HG02798 (cell line): Measurements from ENCODE around the gene TEX22.

ENCODE experiments used
- ATAC-seq: cut with Tn5 transposase; IDR thresholded peaks from one replicate; pipeline ENCODE4 v1.9.1; 2021; ENCODE audit warnings: mild to moderate bottlenecking; ENCODE audit not compliant: unreplicated experiment, poor library complexity

TEX22 gene

DNA sequence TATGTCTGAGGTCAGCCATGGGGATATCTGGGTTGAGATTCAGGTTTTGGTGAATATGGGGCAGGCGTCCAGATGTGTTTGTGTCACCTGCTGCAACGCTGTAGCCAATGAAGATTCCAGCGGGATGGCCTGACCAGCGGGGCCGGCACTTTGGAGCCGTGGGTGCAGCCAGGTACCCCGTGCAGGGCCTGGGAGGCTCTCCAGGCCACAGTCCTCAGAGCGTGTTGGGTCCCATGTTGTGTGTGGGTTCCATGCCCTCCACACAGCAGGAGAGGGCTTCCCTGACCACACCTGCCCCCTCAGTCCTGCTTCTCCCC lies 2.8 kb upstream of the TEX22 start:
- ATAC-seq = no peak

DNA sequence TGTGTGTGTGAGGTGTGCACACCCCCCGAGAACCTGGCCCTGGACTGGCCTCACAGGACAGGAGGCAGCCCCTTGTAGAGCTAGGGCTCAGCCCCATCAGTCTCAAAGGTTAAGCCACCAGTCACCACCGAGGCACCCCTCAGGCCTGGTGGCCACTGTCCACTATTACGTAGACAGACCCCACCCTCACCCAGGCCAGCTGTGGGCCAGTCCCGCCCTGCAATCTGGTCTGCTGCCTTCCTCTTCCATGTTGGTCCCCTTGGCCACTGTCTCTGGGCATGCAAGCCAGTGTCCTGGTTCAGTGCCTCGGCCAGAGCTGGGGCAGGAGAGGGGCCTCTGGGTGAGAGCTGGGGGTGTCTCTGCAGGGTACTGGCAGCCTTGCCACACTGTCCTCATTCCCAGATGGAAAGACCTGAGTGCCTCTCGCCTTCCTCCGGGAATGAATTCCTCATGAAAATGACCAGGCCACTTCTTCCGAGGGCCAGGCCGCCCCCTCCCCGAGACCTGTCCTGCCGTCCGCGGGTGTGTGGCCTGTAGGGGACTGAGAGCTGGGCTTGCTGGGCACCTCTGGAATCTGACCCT lies 897 bp upstream of the TEX22 start:
- ATAC-seq = no peak

DNA sequence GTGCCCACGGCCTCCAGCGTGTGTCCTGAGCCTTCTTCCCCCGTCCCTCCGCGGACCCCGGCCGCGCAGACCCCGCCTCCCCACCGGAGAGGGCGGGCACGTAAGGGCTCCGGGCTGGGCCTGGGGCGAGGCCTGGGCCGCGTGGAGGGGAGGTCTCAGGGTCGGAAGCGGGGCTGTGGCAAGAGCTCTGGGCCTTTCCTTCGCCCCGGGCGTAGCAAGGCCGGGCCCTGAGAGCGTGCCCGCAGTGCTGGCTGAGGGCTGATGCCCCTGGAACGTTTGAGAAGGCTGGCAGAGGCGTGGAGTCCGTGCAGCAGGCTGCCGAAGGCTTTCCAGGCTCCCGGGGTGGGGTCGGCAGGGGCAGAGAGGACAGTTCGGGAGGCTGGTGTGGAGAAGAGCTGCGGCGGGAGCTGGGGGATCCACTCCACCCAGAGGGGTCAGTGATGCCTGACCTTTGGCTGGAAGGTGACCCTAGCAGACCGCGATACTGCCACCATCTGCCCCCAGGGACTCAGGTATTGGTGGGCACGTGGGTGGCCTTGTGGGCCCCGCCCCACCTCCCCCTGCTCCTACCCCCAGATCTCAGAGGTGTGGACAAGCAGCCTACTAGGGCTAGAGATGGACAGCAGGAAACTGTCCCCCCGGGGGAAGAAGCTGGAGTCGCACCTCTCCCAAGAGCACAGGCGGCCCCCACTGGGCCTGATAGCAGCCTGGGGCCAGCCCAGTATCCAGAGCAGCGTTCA lies 558 bp downstream of the TEX22 start:
- ATAC-seq = peak; percentile 34

DNA sequence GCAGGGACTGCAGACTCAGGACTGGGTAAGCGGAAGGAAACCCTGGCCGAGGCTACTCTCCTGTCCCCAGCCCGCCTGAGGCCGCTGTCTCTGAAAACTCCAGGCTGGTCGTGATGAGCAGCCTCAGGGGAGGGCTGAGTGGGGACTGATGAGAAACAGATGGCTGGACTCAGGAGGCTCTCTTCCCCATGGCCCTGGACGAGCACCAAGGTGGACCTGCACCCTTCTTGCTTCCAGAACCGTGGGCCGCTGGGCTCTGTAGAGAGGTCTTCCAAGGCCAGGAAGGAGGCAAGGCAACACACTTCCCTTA lies 1.1 kb downstream of the TEX22 start:
- no peak for ATAC-seq

DNA sequence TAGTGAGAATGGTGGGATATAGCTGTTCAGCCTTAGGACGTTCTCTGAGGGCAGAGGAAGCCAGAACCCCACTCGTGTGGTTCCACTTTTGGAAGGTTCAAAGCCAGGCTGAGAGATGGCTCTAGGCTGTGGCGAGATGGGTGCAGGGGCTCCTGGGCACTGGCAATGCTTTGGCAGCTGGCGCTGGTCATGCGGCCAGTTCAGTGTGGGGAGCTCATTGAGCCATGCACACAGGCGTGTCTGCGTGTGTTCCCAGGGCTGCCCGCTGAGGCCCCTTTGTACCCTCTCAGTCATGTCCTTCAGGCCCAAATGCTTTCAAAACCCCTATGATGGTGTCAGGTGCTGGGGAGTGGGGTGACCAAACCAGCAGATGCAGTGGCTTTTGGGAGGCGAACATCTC lies 1.7 kb downstream of the TEX22 start:
- ATAC-seq = no peak

DNA sequence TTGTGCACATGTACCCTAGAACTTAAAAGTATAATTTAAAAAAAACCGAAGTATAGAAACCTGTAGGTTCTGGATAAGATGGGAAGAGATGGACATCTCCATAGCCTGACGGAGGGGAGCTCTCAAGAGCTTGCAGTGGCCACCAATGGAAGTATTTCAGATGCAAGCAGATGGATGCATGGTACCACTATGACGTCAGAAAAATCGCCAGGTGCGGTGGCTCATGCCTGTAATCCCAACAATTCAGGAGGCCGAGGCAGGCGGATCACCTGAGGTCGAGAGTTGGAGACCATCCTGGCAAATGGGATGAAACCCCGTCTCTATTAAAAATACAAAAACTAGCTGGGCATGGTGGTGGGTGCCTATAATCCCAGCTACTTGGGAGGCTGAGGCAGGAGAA lies 3.4 kb downstream of the TEX22 start:
- ATAC-seq = no peak

DNA sequence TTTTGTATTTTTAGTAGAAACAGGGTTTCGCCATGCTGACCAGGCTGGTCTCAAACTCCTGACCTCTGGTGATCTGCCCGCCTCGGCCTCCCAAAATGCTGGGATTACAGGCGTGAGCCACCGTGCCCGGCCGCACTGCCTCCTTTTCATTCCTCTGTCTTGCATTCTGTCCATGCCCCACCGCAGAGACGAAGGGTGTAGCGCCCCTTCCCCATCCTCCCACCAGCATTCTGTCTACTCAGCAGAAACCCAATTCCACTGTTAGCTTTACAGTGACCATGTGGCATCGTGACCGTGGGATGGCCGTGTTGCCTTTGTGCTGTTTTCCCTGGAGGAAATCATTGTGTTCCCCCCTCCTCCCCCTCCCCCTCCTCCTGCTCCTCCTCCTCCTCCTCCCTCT lies 10.3 kb downstream of the TEX22 start:
- ATAC-seq = no peak

DNA sequence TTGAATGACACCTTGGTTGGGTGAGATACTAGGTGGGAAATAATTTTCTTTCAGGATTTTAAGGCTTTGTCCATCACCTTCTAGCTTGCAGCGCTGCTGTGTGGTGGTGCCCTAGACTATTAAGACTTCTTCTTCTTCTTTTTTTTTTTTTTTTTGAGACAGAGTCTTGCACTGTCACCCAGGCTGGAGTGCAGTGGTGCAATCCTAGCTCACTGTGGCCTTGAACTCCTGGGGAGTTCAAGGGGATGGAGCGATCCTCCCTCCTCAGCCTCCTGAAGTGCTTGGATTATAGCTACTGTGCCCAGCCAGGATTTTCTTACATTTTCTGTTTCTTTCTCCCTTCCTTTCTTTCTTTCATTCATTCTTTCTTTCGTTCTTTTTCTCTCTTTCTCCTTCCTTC lies 11.0 kb downstream of the TEX22 start:
- no peak for ATAC-seq

DNA sequence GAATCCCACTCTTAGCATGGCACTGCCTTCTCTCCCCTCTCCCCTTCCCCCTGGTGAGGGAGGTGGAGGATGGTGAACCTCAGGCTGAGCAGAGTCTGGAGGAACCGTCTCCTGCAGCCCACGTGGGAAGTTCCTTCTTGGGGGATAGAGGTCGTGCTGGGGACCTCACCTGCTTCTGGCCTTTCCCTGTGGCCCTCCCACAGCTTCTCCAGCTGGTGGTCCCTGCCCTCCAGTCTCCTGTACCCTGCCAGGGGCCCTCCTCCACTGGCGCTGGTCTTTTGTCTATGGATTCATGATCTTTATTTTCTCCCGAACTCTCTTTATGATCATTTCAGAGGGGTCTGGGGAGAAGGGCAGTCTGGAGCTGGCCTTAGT lies 12.3 kb downstream of the TEX22 start:
- ATAC-seq = no peak

DNA sequence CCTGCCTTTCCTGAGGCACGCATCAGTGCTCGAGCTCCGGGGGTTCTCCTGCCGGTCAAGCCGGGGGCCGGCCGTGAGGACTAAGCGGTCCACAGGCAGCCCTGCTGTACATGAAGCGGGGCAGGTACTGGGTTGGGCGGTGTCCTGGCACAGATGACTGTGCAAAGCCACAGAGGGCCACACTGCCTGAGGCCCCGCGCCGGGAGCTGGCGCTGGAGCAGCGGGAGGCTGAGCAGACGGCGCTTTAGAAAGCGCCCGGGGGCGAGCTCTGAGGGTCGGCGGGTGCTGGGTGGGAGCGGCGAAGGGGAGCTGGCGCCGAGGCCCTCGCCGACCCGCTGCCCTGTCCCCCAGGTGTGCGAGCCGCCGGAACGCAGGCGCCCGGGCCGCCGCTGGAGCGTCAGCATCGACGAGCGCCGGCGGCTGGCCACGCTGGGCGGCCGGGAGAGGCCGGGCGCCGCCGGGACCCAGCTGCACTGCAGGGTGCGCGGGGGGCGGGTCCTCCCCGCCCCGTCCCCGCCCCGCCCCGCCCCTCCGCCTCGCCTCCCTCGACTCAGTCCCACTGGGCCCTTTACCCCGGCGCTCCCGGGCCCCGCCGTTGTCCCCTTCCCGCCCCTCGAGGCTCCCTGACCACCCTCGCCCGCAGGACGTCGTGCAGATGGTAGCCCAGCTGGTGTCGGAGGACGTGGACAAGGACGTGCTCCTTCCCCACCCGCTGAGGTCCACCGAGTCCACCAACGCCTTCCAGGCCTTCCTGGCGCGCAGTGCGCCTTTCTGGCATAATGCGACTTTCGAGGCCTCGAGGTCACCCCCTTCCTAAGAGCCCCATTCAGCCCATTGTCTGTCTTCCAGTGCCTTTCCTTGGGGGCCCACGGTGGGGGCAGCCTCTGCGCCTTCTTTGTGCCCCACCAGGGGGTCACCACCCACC lies 12.9 kb downstream of the TEX22 start:
- ATAC-seq = no peak

DNA sequence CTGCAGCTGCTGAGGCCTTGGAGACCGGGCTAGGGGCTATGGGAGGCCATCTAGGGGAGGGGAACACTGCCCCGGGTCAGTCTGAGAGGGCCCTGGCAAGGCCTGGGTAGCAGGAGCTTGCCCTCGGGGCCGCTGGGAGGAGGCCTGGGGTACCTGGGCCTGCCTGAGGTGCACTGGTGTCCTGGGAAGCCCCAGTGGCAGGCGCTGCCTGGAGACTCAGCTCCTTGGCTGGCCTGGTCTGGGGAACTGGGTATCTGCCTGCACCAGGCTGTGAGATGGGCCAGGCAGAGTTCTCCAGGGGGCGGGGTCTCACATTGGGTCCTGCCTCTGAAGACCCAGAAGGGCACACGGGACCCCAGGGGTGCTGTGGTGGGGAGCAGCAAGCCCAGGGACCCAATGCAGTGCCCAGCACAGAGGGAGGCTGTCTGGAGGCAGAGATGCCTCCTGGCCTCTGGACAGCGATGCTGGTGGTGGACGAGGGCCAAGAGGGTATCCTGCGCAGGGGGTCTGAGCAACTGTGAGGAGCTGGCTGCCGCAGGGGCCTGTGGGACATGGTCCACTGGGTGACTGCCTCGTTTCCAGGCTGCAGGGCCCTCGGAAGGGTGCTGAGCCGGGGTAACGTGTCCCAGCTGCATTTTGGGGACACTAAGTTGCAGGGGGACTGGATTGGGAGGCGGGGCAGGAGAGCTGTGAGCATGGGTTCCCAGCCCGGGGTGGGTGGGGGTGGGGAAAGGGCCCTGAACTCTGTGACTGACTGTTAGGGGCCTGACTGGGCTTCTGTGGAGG lies 13.8 kb downstream of the TEX22 start:
- ATAC-seq = no peak

DNA sequence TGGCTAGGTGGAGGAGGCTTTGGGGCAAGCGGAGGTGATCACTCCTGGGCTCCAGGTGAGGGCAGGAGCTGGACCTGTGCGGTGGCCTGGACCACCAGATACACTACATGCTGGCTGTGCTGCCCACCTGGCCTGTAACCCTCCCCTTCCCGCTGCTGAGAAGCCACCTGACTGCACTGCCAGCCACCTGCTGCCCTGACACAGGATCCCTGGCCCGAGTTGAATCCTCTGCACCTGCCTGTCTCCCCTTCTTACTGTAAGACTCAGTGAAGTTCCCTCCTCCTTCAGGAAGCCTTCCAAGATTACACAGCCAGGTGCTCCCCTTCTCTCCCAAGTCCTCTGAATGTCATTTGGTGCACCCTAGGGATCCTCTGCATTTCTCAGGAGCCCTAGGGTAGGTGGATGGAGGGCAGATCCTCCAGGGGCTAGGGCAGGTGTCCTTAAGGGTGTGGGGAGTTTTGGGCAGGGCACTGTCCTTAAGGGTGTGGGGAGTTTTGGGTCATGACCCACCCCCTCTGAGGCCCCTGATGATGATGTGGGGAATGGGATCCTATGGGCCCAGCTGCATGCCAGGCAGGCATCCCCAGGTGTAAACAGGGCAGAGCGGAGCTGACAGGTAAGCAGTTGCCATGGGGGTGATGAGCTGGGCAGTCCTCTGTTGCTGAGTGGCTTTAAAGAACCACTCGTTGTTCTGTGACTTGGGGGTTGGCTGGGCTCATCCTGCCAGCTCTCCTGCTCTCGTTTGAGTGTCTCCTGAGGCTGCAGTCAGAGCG lies 14.6 kb downstream of the TEX22 start:
- ATAC-seq = no peak

DNA sequence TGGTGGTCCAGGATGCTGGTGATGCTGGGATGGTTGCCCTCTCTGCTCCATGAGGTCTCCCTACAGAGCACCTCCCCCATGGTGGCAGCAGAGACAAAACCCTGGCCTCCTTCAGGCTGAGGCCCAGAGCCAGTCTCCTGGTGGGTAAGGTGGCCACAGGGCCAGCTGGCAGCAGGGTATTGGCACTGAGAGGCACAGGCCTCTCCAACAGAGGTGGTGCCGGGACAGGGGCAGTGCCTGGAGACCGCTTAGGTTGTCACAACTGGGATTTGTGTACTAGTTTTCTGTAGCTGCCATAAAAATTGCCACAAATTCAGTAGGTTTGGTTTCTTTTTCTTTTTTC lies 15.2 kb downstream of the TEX22 start:
- ATAC-seq = no peak

DNA sequence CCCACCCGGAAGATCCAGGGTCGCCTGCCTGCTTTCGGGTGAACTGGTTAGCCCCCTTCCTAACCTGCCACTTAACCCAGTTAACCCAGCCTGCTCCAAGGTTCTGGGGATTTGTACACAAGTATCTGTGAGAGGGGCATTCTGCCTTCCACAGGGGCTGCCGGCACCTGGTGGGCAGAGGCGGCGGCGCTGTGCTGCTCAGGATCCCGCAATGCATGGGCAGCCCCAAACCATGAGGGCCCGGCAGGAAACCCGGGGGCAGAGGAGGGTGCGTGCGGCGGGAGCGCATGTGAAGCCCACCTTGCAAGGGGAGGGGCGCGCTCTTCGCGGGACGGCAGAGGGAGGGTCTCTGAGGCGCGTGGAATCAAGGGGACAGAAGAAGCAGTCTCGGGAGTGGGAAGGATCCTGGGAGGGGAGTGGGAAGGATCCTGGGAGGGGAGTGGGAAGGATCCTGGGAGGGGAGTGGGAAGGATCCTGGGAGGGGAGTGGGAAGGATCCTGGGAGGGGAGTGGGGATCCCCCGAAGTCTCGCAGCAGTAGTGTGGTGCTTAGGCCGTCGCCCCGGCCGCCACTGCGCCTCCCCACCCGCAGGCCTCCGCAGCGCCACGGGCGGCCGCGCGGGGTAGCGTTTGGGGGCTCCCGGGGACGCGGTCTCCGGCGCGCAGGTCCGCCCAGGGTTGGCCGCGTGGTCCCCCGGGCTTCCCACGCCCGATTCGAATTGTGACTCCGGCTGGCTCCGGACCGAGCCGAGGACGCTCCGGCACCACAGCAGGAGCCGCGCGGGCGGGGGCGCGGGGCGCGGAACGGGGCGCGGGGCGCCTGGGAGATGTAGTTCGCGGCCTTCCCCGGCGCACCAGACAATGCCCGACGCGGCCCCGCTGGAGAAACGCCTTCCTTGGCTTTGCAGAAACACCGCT lies 16.4 kb downstream of the TEX22 start:
- ATAC-seq = peak; percentile 62

DNA sequence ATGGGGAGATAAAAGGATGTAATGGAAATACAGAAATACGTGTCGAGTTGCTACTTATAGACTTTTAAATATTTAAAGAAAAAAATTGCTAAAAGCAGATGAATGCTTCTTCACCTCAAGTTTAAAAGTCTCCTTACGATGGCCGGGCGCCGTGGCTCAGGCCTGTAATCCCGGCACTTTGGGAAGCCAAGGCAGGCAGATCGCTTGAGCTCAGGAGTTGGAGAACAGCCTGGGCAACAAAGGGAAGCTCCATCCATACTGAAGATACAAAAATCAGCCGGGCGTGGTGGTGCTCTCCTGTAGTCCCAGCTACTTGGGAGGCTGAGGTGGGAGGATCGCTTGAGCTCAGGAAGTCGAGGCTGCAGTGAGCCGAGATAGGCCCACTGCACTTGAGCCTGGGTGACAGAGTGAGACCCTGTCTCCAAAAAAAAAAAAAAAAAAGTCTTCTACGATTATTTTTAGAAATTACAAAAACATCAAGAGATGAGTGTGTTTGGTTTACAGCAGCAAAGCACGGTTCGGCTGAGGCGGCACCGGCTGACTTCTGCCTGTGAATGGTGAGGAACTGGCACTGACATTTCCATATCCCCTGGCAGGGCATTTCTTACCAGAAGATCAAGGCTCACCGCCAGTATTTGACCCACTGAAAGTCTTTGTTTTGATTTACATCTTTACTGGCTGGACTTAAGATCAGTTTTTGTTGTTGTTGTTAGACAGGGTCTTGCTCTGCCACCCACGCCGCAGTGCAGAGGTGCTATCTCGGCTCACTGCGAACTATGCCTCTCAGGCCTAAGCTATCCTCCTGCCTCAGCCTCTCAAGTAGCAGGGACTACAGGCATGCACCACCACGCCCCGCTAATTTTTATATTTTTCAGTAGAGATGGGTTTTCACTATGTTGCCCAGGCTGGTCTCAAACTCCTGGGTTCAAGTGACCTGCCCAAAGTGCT lies 17.4 kb downstream of the TEX22 start:
- no peak for ATAC-seq

DNA sequence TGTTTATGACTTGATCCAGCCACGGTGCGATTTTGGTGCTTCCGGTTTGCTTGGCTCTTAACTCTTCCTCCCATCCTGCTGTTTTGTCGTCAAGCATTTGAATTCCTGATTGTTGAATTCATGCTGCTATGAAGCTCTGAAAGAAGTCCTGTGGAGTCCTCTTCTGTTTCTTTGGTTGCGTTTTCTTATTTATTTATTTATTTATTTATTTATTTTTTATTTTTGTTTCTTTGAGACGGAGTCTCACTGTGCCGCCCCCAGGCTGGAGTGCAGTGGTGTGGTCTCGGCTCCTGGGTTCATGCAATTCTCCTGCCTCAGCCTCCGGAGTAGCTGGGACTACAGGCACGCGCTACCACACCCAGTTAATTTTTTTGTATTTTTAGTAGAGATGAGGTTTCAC lies 18.3 kb downstream of the TEX22 start:
- no peak for ATAC-seq

DNA sequence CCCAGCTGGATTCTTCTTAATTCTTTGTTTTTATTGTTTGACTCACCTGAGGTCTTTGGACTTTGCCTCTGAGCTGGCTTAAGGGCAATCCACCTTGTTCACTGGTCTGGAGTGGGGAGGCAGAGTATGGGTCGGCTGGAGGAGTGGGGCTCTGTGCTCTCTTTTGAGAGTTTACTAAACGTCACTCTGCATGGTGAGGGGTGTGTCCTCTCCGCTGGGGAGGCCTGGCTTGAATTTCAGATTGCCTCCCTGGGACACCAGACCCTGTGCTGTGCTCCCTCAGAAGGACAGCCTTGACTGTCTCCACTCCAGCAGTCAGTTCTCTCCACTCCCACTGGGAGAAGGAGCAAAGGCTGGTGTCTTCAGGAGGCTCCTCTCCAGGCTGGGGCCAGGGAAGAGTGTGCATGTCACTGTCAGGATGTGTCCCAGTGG lies 19.4 kb downstream of the TEX22 start:
- no peak for ATAC-seq
